GM23338 (cell line): ENCODE results near the gene MRPL38. TPM values are rescaled to one million over a fixed set of nuclear protein-coding genes. Genes with fewer than 3 reads are reported as not detected.

ENCODE experiments used
- ATAC-seq: fragments of 200-7000 bp; cut with Tn5 transposase; 3 replicates; pipeline ENCODE4 v1.9.1; 2020
- DNase-seq: peaks from one replicate; pipeline ENCODE4 v3.0.0-alpha.2; 2015; ENCODE audit warnings: low spot score
- H2AFZ ChIP-seq: fragments of 200-600 bp; sonication (generic); 2 replicates; pipeline ENCODE4 v1.8.0; 2016; ENCODE audit warnings: antibody characterized with exemption, mild to moderate bottlenecking, moderate library complexity
- H3F3A ChIP-seq: fragments of 200-600 bp; sonication (generic); replicated peaks from 2 replicates; pipeline ENCODE4 v1.8.0; 2017; ENCODE audit warnings: antibody characterized with exemption, mixed run types, low read depth
- H3K27ac ChIP-seq: fragments of 200-600 bp; sonication (generic); 2 replicates; pipeline ENCODE4 v1.6.1; 2016; ENCODE audit warnings: low read depth
- H3K27me3 ChIP-seq: fragments of 200-600 bp; sonication (generic); 2 replicates; pipeline ENCODE4 v1.8.0; 2016; ENCODE audit warnings: mild to moderate bottlenecking, mixed run types, moderate library complexity; ENCODE audit not compliant: insufficient read depth
- H3K36me3 ChIP-seq: fragments of 200-600 bp; sonication (generic); 2 replicates; pipeline ENCODE4 v1.8.0; 2016; ENCODE audit warnings: mild to moderate bottlenecking; ENCODE audit not compliant: insufficient read depth
- H3K4me1 ChIP-seq: fragments of 200-600 bp; sonication (generic); 2 replicates; pipeline ENCODE4 v1.8.0; 2016; ENCODE audit warnings: mild to moderate bottlenecking, moderate library complexity; ENCODE audit not compliant: insufficient read depth
- H3K4me2 ChIP-seq: fragments of 200-600 bp; sonication (generic); 2 replicates; pipeline ENCODE4 v1.7.1; 2017; ENCODE audit warnings: mixed run types
- H3K4me3 ChIP-seq: fragments of 200-600 bp; sonication (generic); 2 replicates; pipeline ENCODE4 v1.6.1; 2016; ENCODE audit warnings: mixed run types
- H3K79me2 ChIP-seq: fragments of 200-600 bp; sonication (generic); replicated peaks from 2 replicates; pipeline ENCODE4 v1.8.0; 2017; ENCODE audit warnings: mild to moderate bottlenecking; ENCODE audit not compliant: insufficient read depth
- H3K9me2 ChIP-seq: fragments of 200-600 bp; sonication (generic); 2 replicates; pipeline ENCODE4 v1.8.0; 2017; ENCODE audit not compliant: insufficient read depth
- H4K20me1 ChIP-seq: fragments of 200-600 bp; sonication (generic); replicated peaks from 2 replicates; pipeline ENCODE4 v1.8.0; 2017; ENCODE audit warnings: mild to moderate bottlenecking; ENCODE audit not compliant: insufficient read depth
- H3K27ac Mint-ChIP-seq: 2 replicates; pipeline ENCODE4 v1.8.0; 2020; ENCODE audit warnings: inconsistent platforms, mild to moderate bottlenecking, moderate library complexity, mixed read lengths
- H3K27me3 Mint-ChIP-seq: 3 replicates; pipeline ENCODE4 v1.8.0; 2022; ENCODE audit warnings: low read depth, mild to moderate bottlenecking, moderate library complexity, mixed read lengths, inconsistent platforms; ENCODE audit not compliant: insufficient read depth, poor library complexity
- H3K36me3 Mint-ChIP-seq: 3 replicates; pipeline ENCODE4 v1.8.0; 2021; ENCODE audit warnings: low read depth, mild to moderate bottlenecking, inconsistent platforms, moderate library complexity, mixed read lengths
- H3K4me1 Mint-ChIP-seq: 3 replicates; pipeline ENCODE4 v1.8.0; 2020; ENCODE audit warnings: mild to moderate bottlenecking, inconsistent platforms, mixed read lengths
- H3K4me3 Mint-ChIP-seq: 3 replicates; pipeline ENCODE4 v1.8.0; 2021; ENCODE audit warnings: moderate library complexity, mild to moderate bottlenecking, inconsistent platforms, mixed read lengths
- H3K9me3 Mint-ChIP-seq: 3 replicates; pipeline ENCODE4 v1.8.0; 2020; ENCODE audit warnings: moderate library complexity, mild to moderate bottlenecking, inconsistent platforms, mixed read lengths
- CREB1 ChIP-seq: fragments of 250-450 bp; sonication (Bioruptor Pico); IDR thresholded peaks from 2 replicates; pipeline ENCODE4 v1.5.0; 2020; ENCODE audit warnings: low read depth, mild to moderate bottlenecking, moderate library complexity
- CTCF ChIP-seq, 2 experiments: fragments of 200-600 bp in 1 of 2; sonication (generic) in 1 of 2; conservative IDR thresholded peaks; 2 replicates each; pipeline versions ENCODE4 v1.5.1 to v1.6.1; 2016 to 2017; ENCODE audit warnings: antibody characterized with exemption in 2 of 2, low read depth in 2 of 2, mild to moderate bottlenecking in 2 of 2, moderate library complexity in 1 of 2
- ETS1 ChIP-seq: IDR thresholded peaks from 2 replicates; pipeline ENCODE4 v1.6.1; 2016; ENCODE audit warnings: antibody characterized with exemption
- EZH2 ChIP-seq: fragments of 200-600 bp; sonication (generic); IDR thresholded peaks from one replicate; pipeline ENCODE4 v1.8.0; 2017; ENCODE audit warnings: antibody characterized with exemption, mild to moderate bottlenecking, low read depth; ENCODE audit not compliant: unreplicated experiment
- EZH2phosphoT487 ChIP-seq: fragments of 200-600 bp; sonication (generic); IDR thresholded peaks from one replicate; pipeline ENCODE4 v1.8.1; 2018; ENCODE audit warnings: antibody characterized with exemption; ENCODE audit not compliant: unreplicated experiment
- JUNB ChIP-seq: IDR thresholded peaks from one replicate; pipeline ENCODE4 v1.6.1; 2016; ENCODE audit warnings: antibody characterized with exemption; ENCODE audit not compliant: unreplicated experiment
- NANOG ChIP-seq: IDR thresholded peaks from 2 replicates; pipeline ENCODE4 v1.6.1; 2016; ENCODE audit warnings: antibody characterized with exemption, borderline replicate concordance
- POLR2AphosphoS5 ChIP-seq: IDR thresholded peaks from 2 replicates; pipeline ENCODE4 v1.6.1; 2016; ENCODE audit warnings: antibody characterized with exemption, low read depth
- REST ChIP-seq: IDR thresholded peaks from one replicate; pipeline ENCODE4 v1.6.1; 2018; ENCODE audit warnings: antibody characterized with exemption; ENCODE audit not compliant: unreplicated experiment
- STAT1 ChIP-seq: IDR thresholded peaks from one replicate; pipeline ENCODE4 v1.6.1; 2016; ENCODE audit warnings: antibody characterized with exemption; ENCODE audit not compliant: unreplicated experiment
- ZNF114 ChIP-seq: fragments of 250-450 bp; sonication (Bioruptor Pico); IDR thresholded peaks from 2 replicates; pipeline ENCODE4 v1.5.0; 2020; ENCODE audit warnings: mild to moderate bottlenecking, moderate library complexity
- ZNF331 ChIP-seq: fragments of 250-450 bp; sonication (Bioruptor Pico); IDR thresholded peaks from 2 replicates; pipeline ENCODE4 v1.5.0; 2020; ENCODE audit warnings: low read depth, mild to moderate bottlenecking, moderate library complexity
- polyA plus RNA-seq: library from polyadenylated mRNA; unstranded; fragments of >200 nt; fragmentation: Nextera tagmentation; extraction: Ambion mirVana; gene quantifications from 2 replicates; pipeline ENCODE4 v1.2.1, GENCODE V29; 2016
- total RNA-seq: library from RNA; depleted of rRNA; stranded (reverse); fragments of >200 nt; shearing (Covaris generic); gene quantifications from 2 replicates; pipeline ENCODE4 v1.2.3, GENCODE V29; 2014

MRPL38 gene
- total and polyA plus RNA-seq, 2 experiments from 2014 or later: 63.6 to 90.0 TPM

GRCh38 chr17:75899353-75899752 lies 5.3 kb downstream of the MRPL38 start:
- ATAC-seq (no peak), DNase-seq (no peak)
- peak overlapping the region; percentile 39; the same call in 1 of the 2 replicates for H3K27ac ChIP-seq
- H3F3A ChIP-seq: peaks cover 44% of the 10 kb centered on the region
- H3K79me2 ChIP-seq: peaks cover 30% of the 10 kb centered on the region
- H3K4me3 ChIP-seq: no peak overlapping the region
- H3K4me1 Mint-ChIP-seq: peaks cover 18% of the 10 kb centered on the region
- H3K36me3 Mint-ChIP-seq: peaks cover 44% of the 10 kb centered on the region
- no peaks in the 10 kb centered on the region for H3K27me3 ChIP-seq
- TF ChIP-seq EZH2: no peak
- TF ChIP-seq STAT1: no peak
- no peak for TF ChIP-seq ZNF331 (CRISPR knock-in tag)
- no peak for TF ChIP-seq POLR2AphosphoS5
- TF ChIP-seq ZNF114 (CRISPR knock-in tag): no peak
- TF ChIP-seq CREB1 (CRISPR knock-in tag): no peak
- no peak for TF ChIP-seq CTCF (conservative IDR thresholded peaks at IDR 0.05; ENCODE audit: low read depth in 2 of 2)
- TF ChIP-seq EZH2phosphoT487: no peak
- TF ChIP-seq NANOG: no peak
- no peak overlapping the region for H3K4me2 ChIP-seq
- H3K36me3 ChIP-seq: peaks cover 13% of the 10 kb centered on the region
- peaks cover 24% of the 10 kb centered on the region for H3K4me1 ChIP-seq
- no peaks in the 10 kb centered on the region for H3K9me3 Mint-ChIP-seq
- no peak overlapping the region for H3K4me3 Mint-ChIP-seq
- no peak overlapping the region for H3K27ac Mint-ChIP-seq
- H2AFZ ChIP-seq: no peak overlapping the region
- peaks cover 6% of the 10 kb centered on the region; the same call in 1 of the 2 replicates for H4K20me1 ChIP-seq
- H3K27me3 Mint-ChIP-seq: peaks cover 10% of the 10 kb centered on the region
- H3K9me2 ChIP-seq: no peaks in the 10 kb centered on the region

GRCh38 chr17:75898791-75899190 lies 5.9 kb downstream of the MRPL38 start:
- Mint-ChIP-seq H3K27ac (no peak overlapping the region), H3K4me3 (no peak overlapping the region), H3K27me3 (peaks cover 10% of the 10 kb centered on the region), H3K9me3 (no peaks in the 10 kb centered on the region), H3K4me1 (peaks cover 24% of the 10 kb centered on the region), H3K36me3 (peaks cover 46% of the 10 kb centered on the region)
- TF ChIP-seq REST (no peak), CTCF (conservative IDR thresholded peaks at IDR 0.05; ENCODE audit: low read depth in 2 of 2) (no peak), ETS1 (no peak), EZH2phosphoT487 (no peak), JUNB (no peak), NANOG (no peak), POLR2AphosphoS5 (no peak)
- Histone ChIP-seq H3F3A (peaks cover 41% of the 10 kb centered on the region), H2AFZ (no peak overlapping the region), H3K79me2 (peaks cover 28% of the 10 kb centered on the region), H3K27me3 (no peaks in the 10 kb centered on the region), H3K36me3 (peaks cover 13% of the 10 kb centered on the region), H3K4me2 (no peak overlapping the region), H3K4me3 (no peak overlapping the region), H3K27ac (peak overlapping the region; percentile 45; the same call in 1 of the 2 replicates), H4K20me1 (peaks cover 3% of the 10 kb centered on the region), H3K4me1 (peaks cover 25% of the 10 kb centered on the region), H3K9me2 (no peaks in the 10 kb centered on the region)
- DNase-seq: no peak
- no peak for ATAC-seq
